K562 (cell line): Measurements from ENCODE around the gene UIMC1. TPM values are rescaled to one million over a fixed set of nuclear protein-coding genes. Genes with fewer than 3 reads are reported as not detected.
A peak's percentile ranks its signal among the peaks of the same experiment; 100 is the strongest.

Experiments
- AFF1 ChIP-seq, 2 experiments: fragments of 450-650 bp; IDR thresholded peaks; 2 replicates each; pipeline ENCODE4 v1.6.1; 2018; ENCODE audit warnings: mild to moderate bottlenecking in 2 of 2, low read depth in 1 of 2; ENCODE audit not compliant: partially characterized antibody in 2 of 2
- ARID1B ChIP-seq: fragments of 450-650 bp; IDR thresholded peaks from 2 replicates; pipeline ENCODE4 v1.6.1; 2016; ENCODE audit warnings: antibody characterized with exemption, mild to moderate bottlenecking, inconsistent platforms
- BRCA1 ChIP-seq, 2 experiments: fragments of 450-650 bp in 1 of 2; sonication (generic) in 1 of 2; formaldehyde crosslinking in 1 of 2; IDR thresholded peaks; 2 replicates each; pipeline versions ENCODE4 v1.5.0 to v1.6.1; 2017 to 2020; ENCODE audit warnings: mild to moderate bottlenecking in 1 of 2, missing genetic modification reagents in 1 of 2
- CXXC5 ChIP-seq: fragments of 250-450 bp; sonication (Bioruptor Pico); IDR thresholded peaks from 2 replicates; pipeline ENCODE4 v1.8.0; 2022; ENCODE audit warnings: inconsistent platforms, mild to moderate bottlenecking, moderate library complexity
- HDGF ChIP-seq: fragments of 450-650 bp; IDR thresholded peaks from 2 replicates; pipeline ENCODE4 v1.6.1; 2016
- KDM4B ChIP-seq, 2 experiments: fragments of 450-650 bp in 1 of 2; sonication (generic) in 1 of 2; IDR thresholded peaks; 2 replicates each; pipeline ENCODE4 v1.6.1; 2016 to 2017; ENCODE audit warnings: borderline replicate concordance in 2 of 2, antibody characterized with exemption in 1 of 2, low read depth in 1 of 2, mild to moderate bottlenecking in 1 of 2
- MCM5 ChIP-seq: fragments of 450-650 bp; IDR thresholded peaks from 2 replicates; pipeline ENCODE4 v1.6.1; 2016; ENCODE audit warnings: low read depth
- NBN ChIP-seq: fragments of 450-650 bp; IDR thresholded peaks from 2 replicates; pipeline ENCODE4 v1.6.1; 2016; ENCODE audit warnings: low read depth, mild to moderate bottlenecking
- PRDM10 ChIP-seq: fragments of 450-650 bp; IDR thresholded peaks from 2 replicates; pipeline ENCODE4 v1.6.1; 2018; ENCODE audit not compliant: partially characterized antibody
- RUNX1 ChIP-seq: sonication (generic); IDR thresholded peaks from 2 replicates; pipeline ENCODE4 v1.6.1; 2016; ENCODE audit warnings: antibody characterized with exemption, low read depth
- SFPQ ChIP-seq: fragments of 200-400 bp; formaldehyde crosslinking; IDR thresholded peaks from 2 replicates; pipeline ENCODE4 v1.6.1; 2017; ENCODE audit warnings: mild to moderate bottlenecking, low read depth, low read length, moderate library complexity
- SMARCA5 ChIP-seq: fragments of 450-650 bp; IDR thresholded peaks from 2 replicates; pipeline ENCODE4 v1.6.1; 2016
- STAG1 ChIP-seq: sonication (generic); formaldehyde crosslinking; IDR thresholded peaks from 2 replicates; pipeline ENCODE4 v1.5.0; 2020; ENCODE audit warnings: missing genetic modification reagents, borderline replicate concordance
- ZNF143 ChIP-seq: sonication (generic); formaldehyde crosslinking; IDR thresholded peaks from 2 replicates; pipeline ENCODE4 v1.9.0; 2022; ENCODE audit warnings: mild to moderate bottlenecking, missing genetic modification reagents
- ZNF232 ChIP-seq: sonication (generic); formaldehyde crosslinking; IDR thresholded peaks from 2 replicates; pipeline ENCODE4 v1.8.0; 2022; ENCODE audit warnings: mild to moderate bottlenecking, missing genetic modification reagents
- ZNF639 ChIP-seq, 2 experiments: fragments of 200-800 bp in 1 of 2; sonication (Bioruptor generic) in 1 of 2; sonication (generic) in 1 of 2; formaldehyde crosslinking in 1 of 2; IDR thresholded peaks in 1 of 2; conservative IDR thresholded peaks in 1 of 2; 2 replicates each; pipeline versions ENCODE4 v1.5.0 to v1.6.1; 2016 to 2020; ENCODE audit warnings: missing compliant biosample characterization in 1 of 2, missing genetic modification characterization in 1 of 2, missing genetic modification reagents in 1 of 2
- polyA plus RNA-seq, 8 experiments: library from polyadenylated mRNA; depleted of rRNA in 4 of 8; stranded (reverse) in 5 of 8; unstranded in 3 of 8; fragments of >200 nt; fragmentation: Nextera tagmentation in 2 of 8; fragmentation: Illumina TruSeq in 1 of 8; extraction: Ambion mirVana in 2 of 8; extraction: Trizol in 1 of 8; gene quantifications; 2 replicates each; pipeline versions ENCODE4 v1.2.1 to v1.2.3, GENCODE V29; 2011 to 2014; ENCODE audit warnings: inconsistent platforms in 1 of 8, missing spikeins in 1 of 8
- total RNA-seq, 7 experiments: library from RNA; depleted of rRNA in 6 of 7; stranded (reverse); fragments of >200 nt in 6 of 7; fragmentation: Illumina TruSeq in 2 of 7; extraction: Trizol in 2 of 7; gene quantifications; 2 replicates each; pipeline versions ENCODE4 v1.2.1 to v1.2.3, GENCODE V29; 2011 to 2021; ENCODE audit warnings: low replicate concordance in 1 of 7

UIMC1 gene
- total and polyA plus RNA-seq, 9 of the 15 experiments (the other 6 are each of a cell fraction or from before 2014, with no cell fraction given), result 14.9 to 51.7 (median 36.8) TPM

GRCh38 chr5:177005619-177006264, 837 bp downstream of the UIMC1 start (continued):
- TF ChIP-seq KDM4B (IDR thresholded peaks at IDR 0.05; ENCODE audit: borderline replicate concordance in 2 of 2, low read depth in 1 of 2) (0 out of 4 replicates have a peak, but pooled peaks of 1 of the 2 experiments have one; percentile 4), BRCA1 (IDR thresholded peaks at IDR 0.05) (no peak), BRCA1 (CRISPR knock-in tag; IDR thresholded peaks at IDR 0.05) (no peak), HDGF (0 out of 2 replicates have a peak, but pooled peaks have one; percentile 50), STAG1 (no peak), NBN (0 out of 2 replicates have a peak, but pooled peaks have one; percentile 38), AFF1 (IDR thresholded peaks at IDR 0.05; ENCODE audit: low read depth in 1 of 2, partially characterized antibody in 2 of 2) (no peak), SMARCA5 (no peak), SFPQ (no peak), ZNF143 (no peak), RUNX1 (no peak), PRDM10 (peak; percentile 4), MCM5 (no peak), ARID1B (no peak), CXXC5 (CRISPR knock-in tag) (peak; percentile 75), ZNF639 (CRISPR knock-in tag; conservative IDR thresholded peaks at IDR 0.05 in 1 of 2, IDR thresholded peaks at IDR 0.05 in 1 of 2) (peak in 1 of 2 experiments; percentile 7; a peak in 1 of 4 replicates), ZNF232 (no peak; the same call in 1 of the 2 replicates)
